Effector CD4-positive, alpha-beta T cell (primary cell): ENCODE results near the gene IL17REL.

Experiments
- DNase-seq: peaks from one replicate; pipeline ENCODE4 v3.0.0-alpha.2; 2020

IL17REL gene

DNA sequence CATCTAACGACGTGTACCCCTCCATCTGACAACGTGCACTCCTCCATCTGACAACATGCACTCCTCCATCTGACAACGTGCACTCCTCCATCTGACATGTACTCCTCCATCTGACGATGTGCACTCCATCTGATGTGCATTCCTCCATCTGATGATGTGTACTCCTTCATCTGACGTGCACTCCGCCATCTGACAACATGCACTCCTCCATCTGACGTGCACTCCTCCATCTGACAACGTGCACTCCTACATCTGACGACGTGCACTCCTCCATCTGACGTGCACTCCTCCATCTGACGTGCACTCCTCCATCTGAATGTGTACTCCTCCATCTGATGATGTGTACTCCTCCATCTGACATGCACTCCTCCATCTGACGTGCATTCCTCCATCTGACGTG is 8.0 kb upstream of the IL17REL start:
- DNase-seq, result no peak

DNA sequence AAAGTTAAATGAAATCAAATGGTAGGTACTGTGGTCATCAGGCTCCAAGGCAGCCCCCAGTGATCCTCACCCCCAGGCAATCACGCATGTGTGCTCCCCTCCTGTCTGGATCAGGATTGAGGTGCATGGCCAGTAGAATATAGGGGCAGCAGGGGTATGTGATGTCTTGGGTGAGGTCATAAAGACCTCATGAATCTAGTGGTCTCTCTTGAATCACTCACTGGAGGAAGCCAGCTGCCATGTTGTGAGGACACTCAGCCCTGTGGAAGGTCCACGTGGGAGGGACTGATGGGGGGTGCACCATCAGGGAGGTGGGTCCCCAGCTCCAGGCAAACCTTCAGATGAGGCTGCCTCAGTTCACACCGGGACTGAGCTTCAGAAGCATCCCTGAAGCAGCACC is 6.8 kb upstream of the IL17REL start:
- DNase-seq, result no peak

DNA sequence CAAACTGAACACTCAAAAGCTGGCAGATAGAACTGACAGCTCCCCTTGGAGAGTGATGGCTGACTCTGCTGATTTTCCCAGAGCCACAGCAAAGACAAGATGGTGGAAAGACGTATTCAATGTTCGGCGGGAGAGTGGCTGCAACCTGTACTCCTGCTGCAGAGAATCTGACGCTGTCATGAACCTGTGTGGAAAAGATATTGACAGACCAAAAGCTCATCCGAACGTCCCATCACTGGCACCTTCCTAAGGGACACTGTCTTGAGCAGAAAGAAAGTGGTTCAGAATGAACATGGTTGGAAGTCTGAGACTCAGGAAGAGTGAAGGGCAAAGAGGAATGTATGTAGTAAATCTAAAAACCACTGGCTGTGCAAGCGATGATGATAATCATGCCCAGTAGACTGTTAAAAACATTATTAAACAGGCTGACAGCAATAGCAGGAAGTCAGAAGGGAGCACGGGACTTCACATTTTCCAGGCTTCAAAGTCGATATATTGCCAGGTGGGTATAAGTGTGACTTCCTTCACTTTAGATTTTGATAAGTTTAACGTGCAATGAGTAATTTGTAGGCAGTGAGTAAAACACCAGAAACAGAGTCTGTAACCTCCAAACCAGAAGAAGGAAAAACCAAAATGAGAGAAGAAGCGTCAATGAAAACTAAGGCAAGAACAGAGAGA is 6.2 kb upstream of the IL17REL start:
- no peak for DNase-seq

DNA sequence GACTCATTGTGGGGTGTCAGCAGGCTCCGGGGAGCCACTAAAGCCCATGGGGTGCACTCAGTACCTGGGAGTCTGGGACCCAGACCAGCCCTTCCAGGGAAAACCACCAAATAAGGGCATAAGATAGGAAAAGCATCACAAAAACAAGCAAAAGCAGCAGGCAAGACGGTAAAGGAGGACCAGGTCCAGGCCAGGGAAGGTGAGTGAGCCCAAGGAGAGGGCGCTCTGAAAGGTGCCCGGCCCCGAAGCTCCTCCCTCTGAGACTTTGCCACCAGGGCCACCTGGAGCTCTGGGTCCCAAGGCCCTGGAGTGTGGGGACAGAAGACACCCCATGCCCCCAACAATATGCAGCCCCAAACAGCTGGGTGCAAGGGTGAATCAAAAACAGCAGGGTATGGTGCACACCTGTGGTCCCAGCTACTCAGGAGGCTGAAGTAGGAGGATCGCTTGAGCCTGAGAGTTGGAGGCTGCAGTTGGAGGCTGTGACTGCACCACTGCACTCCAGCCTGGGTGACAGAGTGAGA is 5.2 kb upstream of the IL17REL start:
- DNase-seq, result no peak

DNA sequence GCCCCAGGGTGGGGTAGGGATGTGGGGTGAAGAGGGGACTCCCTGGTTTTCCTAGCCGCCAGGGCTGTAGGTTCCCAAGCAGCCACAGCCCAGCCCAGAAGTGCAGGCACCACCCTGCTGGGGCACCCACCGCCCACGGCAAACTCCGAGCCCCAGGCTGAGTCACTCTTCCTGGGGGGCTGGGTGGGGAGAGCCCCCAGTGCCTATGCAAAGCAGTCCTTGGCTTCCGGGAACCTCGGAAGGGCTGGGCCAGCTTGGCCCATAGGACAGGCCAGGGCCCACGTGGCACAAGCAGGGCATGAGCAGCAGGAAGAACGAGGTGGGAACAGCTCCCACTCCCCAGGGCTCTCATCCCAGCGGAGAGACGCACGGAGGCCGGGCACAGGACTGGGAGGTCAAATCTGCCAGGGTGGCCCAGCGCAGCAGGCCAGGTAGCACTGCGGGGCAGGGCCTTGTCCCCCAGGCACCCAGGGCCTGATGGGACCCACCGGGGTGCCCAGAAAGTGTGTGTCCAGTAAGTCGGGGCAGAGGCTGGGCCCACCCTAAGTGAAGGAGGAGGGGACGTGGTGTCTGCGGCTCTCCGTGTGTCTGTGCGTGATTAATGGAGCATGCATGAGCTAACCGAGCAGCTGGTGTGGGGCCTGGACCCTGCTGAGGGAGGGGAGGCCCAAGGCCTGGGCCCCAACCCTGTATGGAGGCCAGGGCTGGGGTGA is 4.6 kb upstream of the IL17REL start:
- peak; percentile 48 for DNase-seq

DNA sequence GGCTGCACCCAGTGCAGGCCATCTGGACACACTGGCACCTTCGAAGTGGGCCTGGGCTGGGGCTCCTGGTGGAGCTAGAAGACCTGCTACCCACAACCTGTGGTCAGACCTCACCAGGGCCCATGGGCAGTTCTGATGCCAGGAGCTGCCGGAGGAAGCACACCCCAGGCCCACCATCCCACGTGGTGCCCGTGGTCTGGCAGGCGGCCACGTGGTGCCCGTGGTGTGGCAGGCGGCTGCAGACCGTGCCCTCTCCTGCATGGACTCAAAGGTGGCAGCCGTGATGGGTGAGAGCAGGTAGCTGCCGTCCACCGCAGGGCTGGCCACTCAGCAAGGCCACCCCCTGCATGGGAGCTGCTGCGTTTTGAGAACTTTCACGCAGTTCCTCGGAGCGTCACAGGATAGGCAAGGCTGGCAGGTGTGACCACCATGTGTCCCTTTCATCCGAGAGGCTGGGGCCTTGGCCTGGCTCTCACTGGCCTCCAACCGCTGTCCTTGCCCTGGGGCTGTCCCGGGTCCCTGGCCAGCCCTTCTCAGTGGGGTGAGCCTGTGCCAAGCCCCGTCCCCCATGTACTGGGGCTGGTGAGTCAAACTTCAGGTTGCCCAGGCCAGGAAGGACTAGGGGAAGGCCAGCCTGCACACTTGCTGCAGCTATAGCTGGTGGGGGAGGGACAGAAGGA is 3.9 kb upstream of the IL17REL start:
- DNase-seq, result no peak

DNA sequence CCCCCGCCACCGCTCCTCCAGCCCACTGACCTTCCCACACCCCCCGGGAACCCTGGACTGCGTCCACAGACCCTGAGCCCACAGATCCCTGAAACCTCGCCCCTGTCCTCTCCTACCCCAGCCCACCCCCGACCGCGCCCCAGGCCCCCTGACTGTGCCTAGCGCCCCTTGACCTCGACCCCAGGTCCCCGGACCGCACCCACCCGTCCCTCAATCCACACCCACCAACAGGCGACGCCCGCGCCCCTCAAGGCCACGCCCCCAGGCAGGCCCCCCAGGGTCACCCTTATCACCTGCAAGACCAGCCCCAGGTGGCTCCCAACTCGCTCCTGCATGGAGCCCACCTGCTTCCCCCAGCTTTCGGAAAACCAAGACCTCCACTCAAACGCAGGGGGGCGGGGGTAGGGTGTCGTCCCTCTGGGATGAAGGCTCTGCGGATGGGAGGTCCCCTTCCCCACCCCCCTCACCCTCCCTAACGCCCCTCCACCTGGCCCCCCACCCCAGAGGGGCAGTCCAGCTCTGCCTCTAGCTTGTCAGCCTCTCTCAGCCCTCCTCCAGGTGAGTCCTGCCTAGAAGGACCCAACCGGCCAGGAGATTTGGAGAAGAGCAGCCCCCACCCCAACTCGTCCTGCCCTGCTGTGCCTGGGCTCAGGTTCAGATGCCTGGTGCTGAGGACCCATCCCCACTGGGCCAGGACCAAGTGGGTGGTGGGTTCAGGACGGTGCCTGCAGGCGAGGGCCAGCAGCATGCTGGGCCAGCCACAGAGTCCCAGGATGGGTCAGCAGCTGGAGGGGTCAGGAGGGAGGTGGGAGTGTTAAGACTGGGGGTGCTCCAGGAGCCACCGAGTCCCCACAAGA is 3.1 kb upstream of the IL17REL start:
- DNase-seq, result no peak

DNA sequence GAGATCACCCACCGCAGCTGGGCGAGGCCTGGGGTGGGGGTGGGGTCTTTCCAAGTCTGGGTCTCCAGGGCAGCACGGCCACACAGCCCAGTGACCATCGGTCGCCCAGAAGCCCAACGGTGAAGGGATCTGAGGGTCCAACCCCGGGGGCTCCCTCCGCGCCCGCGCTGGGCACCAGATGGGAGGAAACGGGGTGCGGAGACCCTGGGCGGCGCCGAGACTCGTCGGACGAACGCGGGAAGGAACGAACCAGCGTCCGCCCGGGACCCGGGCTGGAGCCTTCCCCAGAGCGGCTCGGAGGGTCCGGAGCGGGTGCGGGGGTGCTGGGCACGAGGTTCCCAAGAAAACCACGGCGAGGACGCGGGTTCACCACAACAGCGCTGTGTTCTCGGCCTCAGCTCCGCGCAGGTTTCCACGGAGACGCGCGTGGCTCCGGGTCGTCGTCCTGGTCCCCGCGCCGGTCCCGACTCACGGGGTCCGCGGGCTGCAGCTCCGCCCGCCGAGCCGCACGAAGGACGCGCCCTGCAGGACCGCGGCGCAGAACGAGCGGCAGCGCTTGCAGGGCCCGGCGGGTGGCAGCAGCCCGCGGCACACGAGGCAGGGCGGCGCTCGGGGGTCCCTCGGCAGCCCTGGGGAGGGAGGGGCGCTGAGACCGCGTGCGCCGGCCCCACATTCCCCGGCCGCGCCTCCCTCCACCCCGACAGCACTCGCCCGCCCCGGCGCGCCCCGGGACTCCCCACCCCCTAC is 2.3 kb upstream of the IL17REL start:
- DNase-seq, result no peak

DNA sequence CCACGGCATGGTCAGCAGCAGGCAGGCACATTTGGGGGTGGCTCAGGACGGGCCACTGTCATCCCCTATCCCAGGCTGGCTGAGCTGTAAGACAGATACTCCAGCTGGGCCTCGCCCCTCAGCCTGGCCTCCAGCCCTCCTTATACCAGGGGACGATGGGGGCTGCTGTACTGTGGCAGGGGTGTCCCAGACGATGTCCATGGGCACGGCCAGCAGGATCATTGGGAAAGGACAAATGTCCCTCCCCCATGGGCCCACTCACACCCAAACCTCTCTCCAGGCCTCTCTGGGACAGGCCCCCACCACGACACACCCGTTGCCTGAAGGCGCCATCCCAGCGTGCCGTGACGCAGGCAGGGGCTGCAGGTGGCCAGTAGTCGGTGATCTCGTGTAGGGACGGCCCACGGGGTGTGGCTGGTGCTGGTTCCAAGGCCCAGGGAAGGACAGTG is 1.5 kb upstream of the IL17REL start:
- DNase-seq, result no peak

DNA sequence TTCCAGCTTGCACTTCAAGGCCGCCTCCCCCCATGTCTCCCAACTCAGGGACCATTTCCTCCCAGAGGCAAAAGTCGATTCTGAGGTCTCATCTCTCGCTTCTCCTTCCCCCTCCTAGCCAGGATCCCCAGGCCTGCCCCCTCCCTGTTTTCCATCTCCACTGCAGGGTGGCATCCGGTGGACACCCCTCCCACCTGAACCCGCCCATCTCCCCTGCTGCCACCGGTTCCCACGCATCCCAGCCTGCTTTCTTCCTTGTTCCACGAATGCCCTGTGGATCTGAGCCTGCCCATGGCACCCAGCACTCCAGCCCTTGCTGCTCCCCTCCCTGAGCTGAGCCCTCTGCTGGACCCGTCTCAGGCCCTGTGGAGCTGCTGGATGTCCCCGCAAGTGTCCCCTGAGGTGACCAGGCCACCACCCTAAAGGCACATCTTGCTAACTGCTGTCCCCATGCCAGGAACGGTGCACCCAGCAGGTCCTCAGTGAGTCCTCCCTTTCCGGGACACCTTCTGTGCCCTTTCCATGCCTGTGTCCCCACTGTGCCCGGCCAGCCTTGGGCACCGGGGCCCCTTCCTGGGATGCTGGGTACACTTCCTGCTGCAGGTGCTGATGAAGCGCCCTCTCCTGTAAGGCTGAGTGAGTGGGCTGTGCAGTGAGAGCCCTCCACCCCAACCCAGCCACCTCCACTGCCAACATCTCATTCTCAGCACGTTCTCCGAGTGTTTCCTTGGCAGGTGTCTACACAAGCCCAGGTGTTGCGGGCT is 936 bp downstream of the IL17REL start:
- DNase-seq, result no peak

DNA sequence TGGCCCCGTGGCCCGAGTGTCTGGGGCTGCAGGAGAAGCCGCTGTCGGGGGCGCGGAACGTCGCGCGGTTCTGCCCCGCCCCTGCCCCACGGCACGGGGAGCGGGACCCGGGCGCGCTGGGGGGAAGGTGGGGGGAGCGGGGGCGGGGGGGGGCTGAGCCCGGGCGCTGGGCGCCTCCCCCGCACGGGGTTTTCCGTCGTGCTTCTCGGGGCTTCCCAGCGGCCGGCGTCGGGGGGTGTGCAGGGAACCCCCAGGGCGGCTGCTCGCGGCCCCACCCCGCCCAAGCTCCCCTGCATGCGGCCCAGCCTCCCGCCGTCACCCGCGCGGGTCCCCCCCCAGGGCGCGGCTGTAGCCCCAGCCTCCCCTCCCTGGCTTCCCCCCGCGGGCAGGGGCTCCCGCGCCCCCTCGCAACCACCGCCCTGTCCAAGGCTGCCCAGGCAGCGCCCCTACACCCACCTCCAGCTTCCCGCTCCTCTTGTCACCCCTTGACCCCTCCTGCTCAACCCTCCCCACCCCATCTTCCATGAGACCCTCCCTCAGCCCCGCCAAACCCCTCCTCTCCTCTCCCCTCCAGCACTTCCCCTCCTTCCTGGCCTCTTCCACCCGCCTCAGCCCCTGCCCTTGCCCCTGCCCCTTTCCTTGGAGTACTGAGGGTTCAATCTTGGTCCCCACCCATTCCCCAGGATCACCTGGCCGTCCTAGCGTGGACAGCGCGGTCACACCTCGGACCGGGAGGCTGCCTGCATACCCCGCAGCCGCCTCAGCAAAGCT is 1.7 kb downstream of the IL17REL start:
- DNase-seq, result peak; percentile 68

DNA sequence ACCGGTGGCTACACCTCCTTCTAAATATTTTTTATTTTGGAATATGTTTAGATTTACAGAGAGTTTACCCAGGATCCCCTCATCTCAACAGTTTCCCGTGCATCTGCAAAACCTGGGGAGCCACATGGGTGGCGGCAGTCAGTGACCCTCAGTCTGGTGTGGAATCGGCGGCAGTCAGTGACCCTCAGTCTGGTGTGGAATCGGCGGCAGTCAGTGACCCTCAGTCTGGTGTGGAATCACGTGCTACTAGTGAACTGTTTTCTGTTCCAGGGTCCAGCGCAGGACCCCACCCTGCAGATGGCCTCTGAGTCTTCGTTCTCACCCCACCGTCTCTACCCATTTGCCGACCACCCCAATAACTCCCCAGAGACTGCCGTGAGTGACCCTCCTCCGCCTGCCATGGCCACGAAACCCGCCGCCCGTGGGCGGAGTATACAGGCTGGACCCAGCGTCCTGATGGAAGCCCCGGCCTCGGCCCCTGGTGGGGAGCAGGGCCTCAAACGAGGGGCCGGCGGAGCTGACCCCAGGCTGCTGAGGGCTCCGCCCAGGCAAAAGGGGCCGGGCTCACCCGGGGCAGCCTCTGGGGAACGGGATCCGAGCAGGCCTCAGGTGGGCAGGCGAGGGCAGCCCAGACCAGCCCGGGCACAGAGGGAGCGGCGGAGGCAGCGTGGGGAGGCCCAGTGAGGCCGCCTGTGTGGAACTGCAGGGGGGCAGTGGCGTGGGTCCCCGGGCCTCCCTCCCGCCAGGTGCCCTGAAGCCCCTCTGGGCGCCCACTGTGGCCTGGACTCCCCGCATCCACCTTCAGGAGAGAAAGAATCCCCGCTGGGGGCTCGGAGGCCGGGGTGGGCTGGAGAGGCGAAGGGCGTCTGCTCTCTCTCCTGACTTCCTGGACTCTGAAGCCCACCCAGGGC is 2.5 kb downstream of the IL17REL start:
- no peak for DNase-seq

DNA sequence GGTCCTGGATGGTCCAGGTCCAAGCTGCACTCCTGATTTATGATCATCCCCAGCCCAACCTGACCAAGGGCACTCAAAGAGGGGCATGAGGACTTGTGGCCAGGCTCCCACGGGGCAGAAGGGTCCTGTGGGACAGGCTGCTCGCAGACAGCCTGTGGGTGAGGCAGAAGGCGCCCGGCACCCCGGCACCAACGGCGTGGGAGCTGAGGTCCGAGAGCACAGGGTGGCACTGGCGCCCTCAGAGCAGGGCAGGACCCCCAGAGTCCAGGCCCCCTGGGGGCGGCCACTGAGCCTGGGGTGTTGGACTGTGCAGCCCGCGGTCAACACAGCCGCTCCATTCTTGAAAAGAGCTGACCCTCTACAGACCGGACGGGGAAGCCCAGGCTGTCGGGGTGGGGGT is 3.3 kb downstream of the IL17REL start:
- DNase-seq, result no peak

DNA sequence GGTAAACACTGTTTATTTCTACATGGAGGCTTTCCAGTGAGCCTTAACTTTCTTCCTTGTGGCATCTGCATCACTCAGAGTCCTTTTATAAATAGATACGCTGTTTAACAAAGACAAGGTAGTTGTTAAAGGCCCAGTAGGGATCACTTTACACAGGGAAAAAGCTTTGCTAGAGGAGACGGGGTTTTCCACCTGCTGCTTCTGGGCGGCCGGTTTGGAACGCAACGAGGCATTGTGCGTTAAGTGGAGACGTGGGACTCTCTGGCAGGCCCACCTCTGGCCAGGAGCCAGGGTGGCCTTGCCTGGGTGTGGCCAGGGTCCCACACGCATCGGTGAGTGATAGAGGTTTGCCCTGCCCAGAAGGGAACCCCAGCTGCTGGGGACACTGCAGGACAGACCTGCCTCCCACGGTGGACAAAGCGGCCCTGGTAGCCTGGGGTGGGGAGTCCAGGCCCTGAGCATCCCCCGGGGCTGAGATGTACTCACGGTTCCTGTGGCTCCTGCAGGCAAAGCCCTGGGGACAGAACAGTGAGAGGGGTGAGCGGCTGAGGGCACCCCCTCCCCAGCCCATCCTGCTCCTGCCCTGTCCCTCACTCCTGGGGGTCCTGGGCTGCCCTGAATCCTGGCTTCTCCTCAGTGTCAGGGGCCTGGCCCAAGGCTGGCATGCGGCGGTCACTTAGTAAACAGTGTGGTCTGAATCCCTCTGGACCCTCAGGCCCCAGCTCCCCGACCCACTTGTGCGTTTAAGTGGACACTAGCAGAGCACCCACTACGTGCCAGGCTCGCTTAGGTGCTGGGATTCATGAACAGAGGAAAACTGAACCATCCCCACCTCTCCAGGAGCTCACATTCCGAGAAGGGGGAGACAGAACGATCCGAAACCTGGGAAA is 4.2 kb downstream of the IL17REL start:
- no peak for DNase-seq

DNA sequence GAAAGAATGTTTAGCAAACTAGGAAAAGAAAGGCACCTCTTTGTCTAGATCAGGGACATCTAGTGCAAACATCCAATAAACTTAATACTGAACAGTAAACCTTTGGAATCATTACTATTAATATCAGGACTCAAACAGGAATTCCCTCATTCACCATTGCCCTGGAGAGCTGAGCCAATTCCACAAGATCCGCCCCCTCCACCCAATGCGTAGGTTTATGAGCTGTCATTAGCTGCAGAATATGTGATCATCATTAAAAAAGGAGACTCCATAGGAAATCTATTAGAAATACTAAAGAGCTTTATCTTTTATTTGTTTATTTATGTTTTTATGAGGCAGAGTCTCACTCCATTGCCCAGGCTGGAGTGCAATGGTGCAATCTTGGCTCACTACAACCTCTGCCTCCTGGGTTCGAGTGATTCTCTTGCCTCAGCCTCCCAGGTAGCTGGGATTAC is 5.5 kb downstream of the IL17REL start:
- DNase-seq, result no peak

DNA sequence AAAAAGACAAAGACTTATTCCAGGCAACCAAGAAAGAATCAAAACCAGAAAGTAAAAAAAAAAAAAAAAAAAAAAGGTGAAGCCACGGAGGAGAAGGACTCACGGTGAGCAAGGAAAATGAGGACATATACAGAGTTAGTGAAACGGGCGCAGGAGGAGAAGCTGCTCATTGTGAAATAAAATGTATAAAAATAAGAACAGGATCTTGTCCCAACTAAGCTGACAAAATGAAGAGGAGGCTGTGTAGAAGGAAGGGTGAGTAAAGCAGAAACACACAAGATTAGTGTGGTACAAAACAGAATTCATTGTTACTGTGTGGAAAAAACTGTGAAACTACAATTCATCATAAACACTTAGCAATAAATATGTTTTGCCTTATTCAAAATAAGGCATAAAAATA is 7.6 kb downstream of the IL17REL start:
- DNase-seq, result no peak

DNA sequence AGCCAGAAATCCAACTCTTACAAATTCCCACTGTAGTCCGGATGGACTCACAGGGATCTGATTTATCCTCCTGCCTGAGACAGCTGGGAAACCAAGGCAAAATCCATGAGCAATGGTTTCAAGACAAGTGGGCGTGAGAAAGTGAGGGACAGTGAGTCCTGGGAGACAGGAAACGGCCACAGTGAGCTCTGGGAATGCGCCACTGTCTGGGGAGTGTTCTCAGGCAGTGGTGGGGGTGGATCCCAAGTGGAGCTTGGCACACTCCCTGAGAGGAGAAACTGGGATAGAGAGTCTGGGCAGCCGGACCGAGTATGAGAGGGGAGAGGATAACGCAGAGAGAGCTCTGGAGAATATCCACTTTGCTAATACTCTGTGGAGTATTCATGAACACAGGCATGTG is 9.8 kb downstream of the IL17REL start:
- no peak for DNase-seq
